HG03442 (cell line): ENCODE results near the gene CAV2.
A peak's percentile ranks its signal among the peaks of the same experiment; 100 is the strongest.

Experiments used
- ATAC-seq: cut with Tn5 transposase; IDR thresholded peaks from one replicate; pipeline ENCODE4 v1.9.1; 2021; ENCODE audit warnings: mild to moderate bottlenecking, moderate library complexity; ENCODE audit not compliant: unreplicated experiment

CAV2 gene

DNA sequence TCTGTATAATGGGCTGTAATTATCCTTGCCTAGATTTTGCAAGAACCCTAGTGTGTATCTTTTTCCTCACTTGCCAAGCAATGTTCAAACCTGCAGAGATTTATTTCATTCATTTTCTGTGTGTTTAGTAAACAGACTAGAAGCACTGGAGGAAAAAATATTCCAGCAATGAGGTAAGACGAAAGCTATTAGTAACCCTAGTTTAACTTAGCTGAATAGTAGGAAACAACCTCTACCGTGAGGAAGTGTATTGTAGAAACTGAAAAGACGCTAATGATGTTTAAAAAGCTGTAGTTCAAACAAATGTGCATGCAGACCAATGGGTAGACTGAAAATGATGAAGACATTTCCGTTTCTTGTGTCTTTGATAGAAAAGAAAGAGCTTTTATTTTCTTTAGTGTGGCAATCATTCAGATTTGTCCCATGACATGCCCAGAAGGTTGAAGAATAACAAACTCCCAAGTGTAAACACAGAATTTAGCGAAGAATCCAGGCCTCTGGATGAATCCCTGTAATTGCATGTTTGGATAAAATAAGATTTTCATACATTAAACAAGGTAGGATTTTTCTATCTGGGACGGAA is 46.0 kb downstream of the CAV2 start:
- ATAC-seq: no peak

DNA sequence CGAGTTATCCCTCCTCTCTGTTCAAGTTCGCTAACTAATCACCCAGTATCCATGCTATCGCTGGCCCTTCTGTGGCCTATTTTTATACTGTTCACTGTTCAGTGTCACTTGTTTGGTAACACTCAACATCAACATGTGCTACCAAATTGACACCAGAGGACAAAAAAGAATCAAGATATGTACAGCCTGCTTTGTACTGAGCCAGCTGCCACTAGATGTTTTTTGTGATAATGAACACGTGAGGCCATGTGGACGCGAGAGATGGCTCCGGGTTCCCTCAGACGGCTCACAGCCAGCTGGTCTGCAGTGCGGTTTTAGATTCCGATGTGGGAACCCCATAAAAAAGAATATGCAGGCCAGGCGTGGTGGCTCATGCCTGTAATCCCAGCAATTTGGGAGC is 46.5 kb downstream of the CAV2 start:
- ATAC-seq: no peak

DNA sequence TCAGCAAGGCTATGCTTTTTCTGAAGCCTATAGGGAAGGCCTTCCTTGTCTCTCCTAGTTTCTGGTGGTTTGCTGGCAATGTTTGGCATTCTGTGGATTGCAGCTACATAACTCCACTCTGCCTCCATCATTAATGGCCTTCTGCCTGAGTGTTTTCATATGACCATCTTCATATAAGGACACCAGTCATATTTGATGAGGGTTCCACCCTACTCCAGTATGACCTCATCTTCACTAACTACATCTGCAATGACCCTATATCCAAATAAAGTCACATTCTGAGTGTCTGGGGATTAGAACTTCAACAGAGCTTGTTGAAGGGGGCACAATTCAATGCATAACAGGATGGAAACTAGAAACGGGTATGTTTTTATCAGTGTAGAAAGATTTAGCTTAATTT is 47.4 kb downstream of the CAV2 start:
- no peak for ATAC-seq

DNA sequence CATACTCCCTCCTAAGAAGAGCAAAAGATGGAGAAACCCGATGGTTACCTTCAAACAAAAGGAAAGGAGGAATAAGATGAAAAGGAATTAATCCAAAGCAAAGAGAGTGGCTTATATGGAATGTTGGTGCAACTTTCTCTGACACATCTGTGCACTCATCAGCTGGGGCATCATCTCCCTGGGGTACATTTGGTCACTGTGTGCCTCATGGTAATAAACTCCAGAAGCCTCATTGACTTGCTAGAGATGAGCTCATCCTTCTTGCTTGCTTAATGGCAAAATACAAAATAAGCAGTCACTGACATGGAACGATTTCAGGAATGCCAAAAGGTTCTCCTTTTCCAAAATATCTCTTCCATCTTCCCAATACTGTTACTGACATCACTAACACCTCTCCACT is 47.8 kb downstream of the CAV2 start:
- no peak for ATAC-seq

DNA sequence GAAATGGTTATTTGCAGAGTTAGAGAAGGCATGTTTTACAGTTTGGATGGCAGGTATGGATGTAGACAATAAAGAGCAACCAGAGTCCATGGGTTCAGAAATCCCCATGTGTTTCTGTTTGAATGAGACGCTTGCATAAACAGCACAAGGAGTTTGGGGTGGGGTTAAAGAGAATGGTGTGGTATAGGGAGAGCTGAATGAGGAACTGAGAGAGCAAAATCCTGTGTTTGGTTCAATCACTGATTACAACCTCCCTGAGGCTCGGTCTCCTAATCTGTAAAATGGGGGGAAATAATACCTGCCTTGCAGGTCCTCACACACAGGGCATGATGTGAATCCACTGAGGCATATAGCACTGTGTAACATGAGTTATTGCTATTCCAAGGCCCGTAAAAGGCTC is 49.0 kb downstream of the CAV2 start:
- ATAC-seq: peak; percentile 94

DNA sequence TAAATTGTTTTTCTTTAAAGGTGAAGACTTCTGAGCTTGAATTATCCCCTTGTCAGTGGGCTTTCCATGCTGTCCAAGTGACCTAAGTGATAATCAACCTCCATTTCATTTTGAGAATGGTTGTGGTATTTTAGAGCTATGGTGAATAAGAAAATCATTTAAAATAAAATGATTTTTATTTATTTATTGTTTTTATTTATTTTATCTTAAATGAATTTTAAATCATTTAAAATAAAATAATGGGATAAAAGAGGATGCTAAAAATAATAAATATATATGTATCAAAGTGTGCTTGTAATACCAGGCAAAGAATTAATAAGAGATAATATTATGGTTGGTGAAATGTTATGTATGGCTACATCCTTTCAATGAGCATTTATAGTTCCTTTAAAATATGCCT is 49.8 kb downstream of the CAV2 start:
- ATAC-seq: no peak

DNA sequence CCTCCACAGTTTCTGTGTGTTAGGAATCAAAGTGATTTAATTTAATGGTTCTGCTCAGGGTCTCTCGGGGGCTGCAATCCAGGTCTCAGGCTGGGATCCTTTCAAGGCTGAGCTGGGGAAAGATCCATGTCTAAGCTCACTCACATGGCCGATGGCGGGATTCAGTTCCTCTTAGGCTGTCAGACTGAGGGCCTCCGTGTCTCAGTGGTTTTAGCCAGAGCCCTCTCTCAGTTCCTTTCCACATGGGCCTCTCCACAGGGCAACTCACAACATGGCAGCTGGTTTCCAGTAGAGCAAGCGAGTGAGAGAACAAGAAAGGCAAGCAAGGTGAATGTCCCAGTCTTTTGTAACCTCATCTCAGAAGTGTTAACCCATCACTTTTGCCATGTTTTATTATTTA is 52.2 kb downstream of the CAV2 start:
- no peak for ATAC-seq

DNA sequence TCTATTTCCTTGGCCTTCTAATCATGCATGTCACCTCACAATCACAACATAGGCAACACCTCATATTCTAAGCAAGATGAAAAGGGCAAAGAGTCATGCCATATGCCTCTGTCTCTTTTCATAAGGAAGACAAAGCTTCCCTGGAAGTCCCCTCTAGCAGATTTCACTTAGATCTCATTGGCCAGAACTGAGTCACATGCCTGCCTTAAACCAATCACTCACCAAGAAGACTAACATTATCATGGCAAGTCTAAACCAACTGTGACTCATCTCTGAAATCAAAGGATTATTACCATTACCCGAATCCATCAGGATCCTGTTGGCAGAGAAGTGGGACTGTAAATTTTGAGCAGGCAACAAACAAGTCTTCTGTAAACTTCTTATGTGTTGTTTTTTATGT is 53.1 kb downstream of the CAV2 start:
- no peak for ATAC-seq

DNA sequence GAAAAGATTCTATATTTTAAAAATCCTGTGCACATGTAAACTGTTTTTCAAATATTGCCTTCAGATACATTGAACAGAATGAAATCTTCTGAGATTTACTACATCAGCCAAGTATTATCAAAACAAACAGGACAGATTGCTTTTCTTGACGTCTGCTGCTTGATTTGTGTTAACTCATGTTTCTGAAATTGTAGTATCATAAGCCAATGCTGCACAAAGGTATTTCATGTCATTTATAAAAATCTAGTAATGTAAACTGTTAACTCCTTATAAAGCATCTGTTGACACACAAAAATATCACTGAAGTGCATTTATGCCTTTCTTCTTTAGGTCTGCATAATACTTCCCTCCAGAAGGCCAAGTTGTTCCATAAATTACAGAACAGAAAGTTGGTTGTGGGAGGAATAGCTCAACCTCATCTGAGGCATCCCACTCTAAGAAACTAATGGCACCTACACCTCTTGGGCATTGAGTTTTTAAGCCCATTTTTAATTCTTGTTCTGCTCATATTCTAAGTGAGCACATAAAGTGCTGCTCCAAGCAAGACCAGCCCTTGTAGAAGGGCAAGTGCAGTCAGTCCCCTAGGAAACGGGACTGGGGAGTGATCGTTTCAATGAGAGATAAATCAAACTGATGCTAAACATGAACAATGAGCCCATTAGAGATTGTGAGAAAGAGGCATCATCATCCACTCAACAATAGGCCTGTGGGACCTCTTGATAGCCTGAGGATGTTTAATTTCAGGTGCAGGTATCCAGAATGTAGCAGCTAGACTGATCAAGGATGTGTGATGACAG is 53.8 kb downstream of the CAV2 start:
- ATAC-seq: no peak

DNA sequence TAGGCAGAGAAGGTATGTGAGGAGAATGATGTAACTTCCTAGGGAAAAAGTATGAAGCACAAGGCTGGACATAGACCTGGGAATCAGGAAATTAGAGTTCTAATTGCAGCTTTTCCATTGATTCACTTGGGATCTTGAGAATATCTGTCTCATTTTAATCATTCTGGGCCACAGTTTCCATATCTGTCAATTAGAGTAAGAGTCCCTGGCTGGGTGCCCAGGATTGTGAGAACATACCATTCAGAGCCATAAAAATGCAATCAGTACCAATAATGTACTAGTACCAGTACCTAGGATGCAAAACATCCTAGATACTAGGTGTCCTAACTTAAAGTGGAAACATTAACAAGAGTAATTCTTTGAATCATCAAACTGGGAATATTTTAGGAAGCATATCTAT is 54.9 kb downstream of the CAV2 start:
- no peak for ATAC-seq

DNA sequence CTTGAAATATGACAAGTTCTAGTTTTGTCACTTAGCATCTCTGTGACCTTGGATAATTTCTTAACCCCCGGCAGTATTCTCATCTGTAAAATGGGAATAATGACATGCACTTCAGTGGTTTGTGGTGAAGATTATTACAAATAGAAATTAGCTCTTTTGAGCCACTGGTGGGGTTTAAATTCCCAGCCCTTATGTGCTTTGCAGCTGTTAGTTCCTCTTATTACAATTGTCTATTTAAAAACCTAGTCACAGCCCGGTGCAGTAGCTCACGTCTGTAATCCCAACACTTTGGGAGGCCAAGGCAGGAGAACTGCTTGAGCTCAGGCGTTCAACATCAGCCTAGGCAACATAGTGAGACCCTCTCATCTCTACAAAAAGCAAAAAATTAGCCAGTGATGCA is 55.4 kb downstream of the CAV2 start:
- ATAC-seq: no peak

DNA sequence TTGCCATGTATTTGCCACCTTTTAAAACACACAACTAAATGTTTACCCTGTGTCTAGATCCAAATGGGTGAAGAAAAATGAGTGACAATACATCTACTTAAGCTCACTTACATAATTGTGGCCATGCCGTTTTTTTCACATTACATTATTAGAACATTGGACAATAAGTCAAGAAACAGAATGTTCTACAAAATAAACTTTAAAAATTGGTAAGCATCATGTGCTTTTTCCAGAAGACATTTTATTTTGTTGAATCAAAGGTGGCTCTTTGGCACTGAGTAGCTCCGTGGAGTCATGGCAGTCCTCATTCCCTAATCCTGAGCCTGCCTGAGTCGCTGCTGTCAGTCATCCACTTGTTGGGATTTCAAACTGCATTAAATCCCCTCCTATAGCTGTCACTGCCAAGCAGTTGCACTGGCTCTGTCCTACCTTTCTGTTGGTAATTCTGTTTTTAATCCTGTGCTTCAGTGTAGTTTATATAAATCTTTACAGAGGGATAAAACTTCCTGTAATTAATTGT is 57.6 kb downstream of the CAV2 start:
- no peak for ATAC-seq

DNA sequence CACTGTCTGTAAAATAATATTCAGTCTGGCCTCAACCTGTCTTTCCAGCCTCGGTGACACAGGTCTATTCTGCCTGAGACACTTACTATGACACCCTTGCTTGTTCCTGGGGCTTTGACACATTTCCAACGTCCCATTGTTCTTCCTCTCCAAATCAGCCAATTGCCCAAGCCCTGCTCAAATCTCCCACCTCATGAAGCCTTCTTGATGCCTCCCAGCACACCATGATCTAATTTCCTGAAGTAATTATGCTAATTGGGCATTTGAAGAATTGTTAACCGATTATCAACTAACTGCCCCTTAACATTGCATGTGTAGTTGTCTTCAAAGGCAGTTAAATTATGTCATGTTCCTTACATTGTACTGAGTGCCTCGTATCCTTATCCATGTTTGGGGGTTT is 58.4 kb downstream of the CAV2 start:
- no peak for ATAC-seq
